GM12892 (cell line): ENCODE results near the gene CPZ.

ENCODE experiments used
- POLR2A ChIP-seq: IDR thresholded peaks from 2 replicates; pipeline ENCODE4 v1.6.1; 2011; ENCODE audit warnings: low read depth, low read length, control low read depth
- POLR2AphosphoS5 ChIP-seq: IDR thresholded peaks from 2 replicates; pipeline ENCODE4 v1.6.1; 2011; ENCODE audit warnings: low read depth, low read length, control low read depth

GRCh38 chr4:8637456-8637984 lies 45.0 kb downstream of the CPZ start:
- TF ChIP-seq POLR2A (no peak), POLR2AphosphoS5 (no peak)
